ENCODE results near the gene YWHAQ. TPM values are rescaled to one million over a fixed set of nuclear protein-coding genes. Genes with fewer than 3 reads are reported as not detected.

The YWHAQ gene
- total and polyA plus RNA-seq, 2 of the 4 experiments (the other 2 are of a cell fraction): 196 to 255 TPM

DNA sequence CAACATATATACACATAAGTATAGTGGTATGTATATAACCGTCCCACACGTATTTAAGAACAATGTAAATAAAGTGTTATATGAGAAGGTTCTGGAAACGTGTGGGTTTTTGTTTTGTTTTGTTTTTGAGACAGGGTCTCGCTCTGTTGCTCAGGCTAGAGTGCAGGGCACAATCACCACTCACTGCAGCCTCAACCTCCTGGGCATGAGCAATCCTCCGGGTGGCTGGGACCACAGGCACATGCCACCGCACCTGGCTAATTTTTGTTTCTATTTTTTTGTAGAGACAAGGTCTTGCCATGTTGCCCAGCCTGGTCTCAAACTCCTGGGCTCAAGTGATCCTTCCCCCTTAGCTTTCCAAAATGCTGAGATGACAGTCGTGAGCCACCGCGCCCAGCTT lies 81.4 kb downstream of the YWHAQ start:
- H3K14ac ChIP-seq (replicated peaks; ENCODE audit: low read depth, low read length): no peak overlapping the region
- H3K27ac ChIP-seq (ENCODE audit: insufficient read depth, low read length): no peak overlapping the region
- H3K56ac ChIP-seq (ENCODE audit: extremely low read depth, insufficient read depth, low read length): no peak overlapping the region
- no peak overlapping the region for H4K5ac ChIP-seq (ENCODE audit: low read depth, low read length)
- no peak overlapping the region for H4K8ac ChIP-seq (ENCODE audit: low read depth in 2 of 2, low read length in 2 of 2)
- H3K9me1 ChIP-seq (ENCODE audit: insufficient read depth, low read length): peaks cover 23% of the 10 kb centered on the region
- peaks cover 10 to 68% of the 10 kb centered on the region in 2 experiments; a peak in 3 of 4 replicates for H3K79me1 ChIP-seq (ENCODE audit: low read depth in 1 of 2, low read length in 2 of 2)
- no peaks in the 10 kb centered on the region for H3K27me3 ChIP-seq (ENCODE audit: control insufficient read depth, insufficient read depth, low read length)
- no peak overlapping the region for H3K4ac ChIP-seq (ENCODE audit: low read depth, low read length)
- no peak overlapping the region for H3K18ac ChIP-seq (ENCODE audit: low read depth, low read length)
- DNase-seq: no peak
- H4K20me1 ChIP-seq (ENCODE audit: insufficient read depth, low read length): peaks cover 42% of the 10 kb centered on the region
- intact Hi-C loops (cut with micrococcal nuclease) (no loop called here), in situ Hi-C loops (cut with MboI; ENCODE audit: low sequenced_read_pairs) (no loop called here), dilution Hi-C loops (cut with HindIII; ENCODE audit: low sequenced_read_pairs, unreplicated experiment) (no loop called here)
- WGBS, 2 experiments (ENCODE audit: extremely low coverage in 2 of 2, insufficient read length in 1 of 2): no CpG with 5 or more reads among the region's 9 CpGs
- no peak overlapping the region for H2BK20ac ChIP-seq (ENCODE audit: low read depth, low read length)
- no peak overlapping the region for H2AK5ac ChIP-seq (ENCODE audit: low read depth, low read length)
- H3K36me3 ChIP-seq (ENCODE audit: control insufficient read depth, insufficient read depth, low read length): no peaks in the 10 kb centered on the region
- no peaks in the 10 kb centered on the region for H3K9me3 ChIP-seq (ENCODE audit: control insufficient read depth, insufficient read depth, low read length)
- no peak overlapping the region for H3K9ac ChIP-seq (ENCODE audit: low read depth, low read length)
- ChIA-PET CTCF (no interaction called here), POLR2A (ENCODE audit: unreplicated experiment) (no interaction called here)
- no peak overlapping the region for H3K4me2 ChIP-seq (ENCODE audit: low read depth, low read length)
- no peak for ATAC-seq (ENCODE audit: low read depth)
- no peak overlapping the region for H2BK120ac ChIP-seq (ENCODE audit: low read depth, low read length)
- no peak overlapping the region for H2AFZ ChIP-seq (replicated peaks; ENCODE audit: low read length, poor library complexity)
- no peak overlapping the region for H2AK9ac ChIP-seq (replicated peaks; ENCODE audit: low read depth, low read length, poor library complexity)
- H2BK5ac ChIP-seq (ENCODE audit: low read depth, low read length, poor library complexity, severe bottlenecking): no peak overlapping the region
- TF ChIP-seq FOS (IDR thresholded peaks at IDR 0.05; ENCODE audit: low read depth, low read length) (no peak), RCOR1 (IDR thresholded peaks at IDR 0.05; ENCODE audit: insufficient replicate concordance, low read length) (no peak), CHD1 (IDR thresholded peaks at IDR 0.05; ENCODE audit: low read depth, low read length) (no peak)
- no peak overlapping the region for H2BK15ac ChIP-seq (ENCODE audit: low read depth, low read length)
- BruUV-seq (replicated peaks): no TSS peak
- peaks cover 11% of the 10 kb centered on the region for H3K4me1 ChIP-seq (ENCODE audit: control insufficient read depth, insufficient read depth, low read length)
- no peak overlapping the region for H3K4me3 ChIP-seq (ENCODE audit: insufficient read depth, low read depth, low read length)
- no peak overlapping the region for H3K23ac ChIP-seq (ENCODE audit: low read depth, low read length)
- H4K91ac ChIP-seq (ENCODE audit: insufficient read depth, low read depth, low read length): no peak overlapping the region
